A549 treated with RU486 at 1 μM for 4 hours (cell line): Measurements from ENCODE around the gene ZIK1. TPM values are rescaled to one million over a fixed set of nuclear protein-coding genes. Genes with fewer than 3 reads are reported as not detected.

Source experiments
- total RNA-seq: library from RNA; stranded (reverse); fragments of 200-300 nt; extraction: Qiagen RNA extraction; gene quantifications from 5 replicates; pipeline ENCODE4 v1.2.3, GENCODE V29; 2022; ENCODE audit warnings: low read depth

ZIK1 gene
- total RNA-seq, result 0.06 TPM in 1 of 5 replicates, not detected in the others

GRCh38 chr19:57583521-57584416 is at the start of gene ZIK1:
Gene ZIK1 (plus strand): TSS chr19:57584145. CDS start chr19:57584357, 212 bp downstream.

GRCh38 chr19:57559404-57560025 is 24.4 kb upstream of the ZIK1 start, which contains the start of gene ZNF550:
Gene ZNF550 (minus strand): TSS chr19:57559863. CDS start chr19:57559682, 181 bp downstream.

DNA sequence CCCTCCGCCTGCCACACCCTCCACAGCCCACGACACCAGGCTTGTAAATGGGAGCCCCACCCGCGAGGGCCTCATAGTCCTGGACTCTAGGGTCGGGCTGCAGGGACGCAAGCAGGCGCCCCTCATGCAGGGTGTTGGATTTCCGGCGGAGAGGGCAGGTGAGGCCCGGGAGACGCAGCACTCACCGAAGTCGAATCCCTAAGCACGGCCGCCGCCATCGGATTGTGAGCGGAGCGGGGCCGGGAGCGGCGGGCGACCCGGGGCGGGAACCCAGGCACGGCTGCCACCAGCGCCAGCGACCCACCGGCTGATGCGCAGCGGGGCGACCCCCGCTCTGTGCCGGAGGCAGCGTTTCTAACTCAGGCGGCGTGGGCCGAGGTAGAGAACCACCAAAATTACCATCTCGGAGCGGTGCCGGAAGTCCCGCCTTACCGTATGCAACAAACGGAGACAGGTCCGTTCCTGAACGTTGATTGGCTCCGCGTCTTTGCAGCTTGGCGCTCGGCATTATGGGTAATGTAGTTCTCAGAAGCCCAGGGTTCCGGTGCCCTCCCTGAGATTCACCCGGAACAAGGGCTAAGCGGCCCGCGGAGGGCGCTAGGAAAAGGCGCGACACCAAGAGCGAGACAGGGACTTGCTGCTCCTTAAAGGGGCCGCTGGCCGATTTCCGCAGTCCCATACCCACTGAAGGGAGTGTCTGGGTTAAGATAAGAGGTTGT is 5.3 kb upstream of the ZIK1 start, which contains the start of gene ZNF416:
TSS of gene ZNF416 (minus strand) at position 425 of the 719 bp plus-strand sequence. CDS start at position 218, 207 bp downstream.

DNA sequence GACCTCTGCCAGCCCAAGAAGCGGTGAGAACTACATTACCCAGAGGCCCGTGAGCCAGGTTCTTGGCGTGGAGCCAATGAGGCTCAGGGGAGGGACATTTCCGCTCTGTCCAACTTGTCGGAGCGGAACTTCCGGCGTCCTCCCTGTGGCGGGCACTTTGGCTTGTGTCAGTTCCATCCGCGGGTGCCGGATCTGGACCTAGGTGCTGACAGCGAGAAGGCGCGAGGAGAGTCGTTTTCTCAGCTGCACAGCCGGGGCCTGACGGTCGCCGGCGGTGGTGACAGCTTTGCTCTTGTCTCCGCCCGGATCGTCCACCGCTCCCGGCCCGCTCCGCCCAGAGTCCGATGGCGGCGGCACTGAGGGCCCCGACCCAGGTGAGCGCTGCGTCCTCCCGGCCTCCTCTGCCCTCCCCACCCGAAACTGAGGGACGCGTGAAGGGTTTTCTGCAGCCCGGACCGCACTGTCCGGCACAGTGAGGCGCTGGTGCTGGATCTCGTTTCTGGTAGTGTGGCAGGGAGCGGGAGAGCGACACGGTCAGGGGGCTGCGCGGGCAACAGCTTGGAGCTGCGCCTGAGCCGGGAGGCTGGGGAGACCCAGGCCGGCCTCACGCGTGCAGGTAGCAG is 15.9 kb downstream of the ZIK1 start, which contains the start of gene ZNF530:
TSS of gene ZNF530 (plus strand) at position 125 of the 623 bp plus-strand sequence. CDS start 4,461 bp downstream, outside the sequence.

GRCh38 chr19:57613941-57614743 is 30.2 kb downstream of the ZIK1 start, which contains the start of gene ZNF134:
Gene ZNF134 (plus strand): TSS chr19:57614242. CDS start chr19:57619469, 5,227 bp downstream.

GRCh38 chr19:57632987-57633831 is 49.3 kb downstream of the ZIK1 start, which contains the start of gene ZNF211:
Gene ZNF211 (plus strand): TSS chr19:57633168. CDS start chr19:57633347, 179 bp downstream.

Other genes starting within 250 kb of the ZIK1 start
- gene ZNF304, start 232.9 kb upstream of the ZIK1 start, total RNA-seq, result 1.7 to 2.1 TPM (median 2.1 TPM) in 5 replicates
- 14.3 to 17.8 TPM (median 15.6 TPM) in 5 replicates for gene TRAPPC2B, start 220.6 kb upstream of the ZIK1 start, total RNA-seq
- 1.4 to 2.0 TPM (median 1.6 TPM) in 5 replicates for gene ZNF547, start 220.6 kb upstream of the ZIK1 start, total RNA-seq
- 2.9 to 4.0 TPM (median 3.5 TPM) in 5 replicates for gene ZNF548, start 194.3 kb upstream of the ZIK1 start, total RNA-seq
- gene ZNF17, start 173.0 kb upstream of the ZIK1 start, total RNA-seq, result 2.9 to 6.8 TPM (median 4.8 TPM) in 5 replicates
- gene ZNF749, start 148.8 kb upstream of the ZIK1 start, total RNA-seq, result 13.7 to 16.8 TPM (median 15.4 TPM) in 5 replicates
- 0.06 to 0.13 TPM in 2 of 5 replicates, not detected in the others for gene VN1R1, start 127.0 kb upstream of the ZIK1 start, total RNA-seq
- 0.83 to 1.5 TPM (median 1.2 TPM) in 5 replicates for gene ZNF772, start 106.6 kb upstream of the ZIK1 start, total RNA-seq
- 4.6 to 7.6 TPM (median 6.7 TPM) in 5 replicates for gene ZNF419, start 96.4 kb upstream of the ZIK1 start, total RNA-seq
- 4.6 to 7.1 TPM (median 4.8 TPM) in 5 replicates for gene ZNF773, start 84.2 kb upstream of the ZIK1 start, total RNA-seq
- 1.3 to 2.0 TPM (median 1.6 TPM) in 5 replicates for gene ZNF549, start 56.8 kb upstream of the ZIK1 start, total RNA-seq
- 2.1 to 4.4 TPM (median 4.2 TPM) in 5 replicates for gene ZNF550, start 24.3 kb upstream of the ZIK1 start, total RNA-seq
- 4.2 to 4.9 TPM (median 4.5 TPM) in 5 replicates for gene ZNF416, start 5.2 kb upstream of the ZIK1 start, total RNA-seq
- 4.1 to 4.8 TPM (median 4.4 TPM) in 5 replicates for gene ZNF530, start 15.7 kb downstream of the ZIK1 start, total RNA-seq
- 5.3 to 9.1 TPM (median 8.5 TPM) in 5 replicates for gene ZNF134, start 30.1 kb downstream of the ZIK1 start, total RNA-seq
- 5.4 to 6.4 TPM (median 6.0 TPM) in 5 replicates for gene ZNF211, start 49.0 kb downstream of the ZIK1 start, total RNA-seq
- not detected in 5 replicates for gene ZSCAN4, start 84.8 kb downstream of the ZIK1 start, total RNA-seq
- gene ZNF551, start 97.8 kb downstream of the ZIK1 start, total RNA-seq, result 5.4 to 6.2 TPM (median 6.0 TPM) in 5 replicates
- gene ZNF154, start 125.1 kb downstream of the ZIK1 start, total RNA-seq, result not detected in 5 replicates
- 0.73 to 1.0 TPM (median 0.80 TPM) in 5 replicates for gene ZNF671, start 143.5 kb downstream of the ZIK1 start, total RNA-seq
- 4.3 to 6.2 TPM (median 5.1 TPM) in 5 replicates for gene ZNF776, start 162.7 kb downstream of the ZIK1 start, total RNA-seq
- 5.6 to 7.8 TPM (median 6.4 TPM) in 5 replicates for gene ZNF586, start 185.5 kb downstream of the ZIK1 start, total RNA-seq
- 4.5 to 6.3 TPM (median 5.4 TPM) in 5 replicates for gene ZNF552, start 230.8 kb downstream of the ZIK1 start, total RNA-seq
- 7.5 to 11.4 TPM (median 8.0 TPM) in 5 replicates for gene ZNF587B, start 246.2 kb downstream of the ZIK1 start, total RNA-seq